HEK293T (cell line): Measurements from ENCODE around the gene SNX18.

ENCODE experiments used
- CTBP1 ChIP-seq: fragments of 450-650 bp; IDR thresholded peaks from 2 replicates; pipeline ENCODE4 v1.6.1; 2016; ENCODE audit warnings: borderline replicate concordance
- FOXM1 ChIP-seq: fragments of 450-650 bp; IDR thresholded peaks from 2 replicates; pipeline ENCODE4 v1.6.1; 2017; ENCODE audit warnings: mild to moderate bottlenecking, borderline replicate concordance
- HDGF ChIP-seq: fragments of 450-650 bp; IDR thresholded peaks from 2 replicates; pipeline ENCODE4 v1.6.1; 2017; ENCODE audit warnings: antibody characterized with exemption, borderline replicate concordance
- LEF1 ChIP-seq: fragments of 450-650 bp; IDR thresholded peaks from 2 replicates; pipeline ENCODE4 v1.6.1; 2017; ENCODE audit warnings: mild to moderate bottlenecking, borderline replicate concordance
- SUZ12 ChIP-seq: fragments of 450-650 bp; IDR thresholded peaks from 2 replicates; pipeline ENCODE4 v1.6.1; 2016; ENCODE audit warnings: mild to moderate bottlenecking

DNA sequence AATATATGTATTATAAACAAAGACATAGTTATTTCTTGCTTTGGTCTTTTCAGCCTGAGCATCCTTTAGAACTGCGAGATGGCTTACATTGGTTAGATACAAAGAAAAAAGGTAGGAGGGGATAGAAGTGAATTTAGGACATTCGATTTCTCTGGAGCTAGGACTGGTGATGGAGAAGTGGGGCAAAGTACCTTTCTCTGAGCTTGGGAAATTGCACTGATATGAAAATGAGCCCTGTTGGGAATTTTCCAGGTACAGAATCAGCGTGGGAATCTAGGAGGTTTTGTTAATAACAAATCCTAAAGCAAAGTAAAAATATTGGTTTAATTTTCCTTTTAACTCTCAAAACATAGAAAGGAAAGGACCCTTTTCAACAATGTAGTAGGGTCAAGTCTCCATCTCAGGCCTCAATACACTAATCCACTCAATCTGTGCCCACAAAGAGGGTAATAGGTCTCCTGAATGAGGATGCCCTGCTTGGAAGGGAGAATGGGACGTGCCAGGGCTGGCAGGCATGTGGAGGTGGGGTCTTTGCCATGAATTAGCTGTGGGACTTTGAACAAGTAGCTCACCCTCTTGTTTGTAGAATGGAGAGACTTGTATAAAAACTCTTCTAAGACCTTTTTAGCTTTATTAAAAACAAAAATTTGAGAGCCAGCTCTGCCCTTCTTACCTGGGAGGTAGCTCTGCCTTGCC is 17.7 kb downstream of the SNX18 start:
- TF ChIP-seq FOXM1, result no peak
- TF ChIP-seq SUZ12, result no peak
- TF ChIP-seq HDGF, result no peak
- no peak for TF ChIP-seq CTBP1
- no peak for TF ChIP-seq LEF1
